ENCODE measurements around the gene ASIC2.
A peak's percentile ranks its signal among the peaks of the same experiment; 100 is the strongest.

The ASIC2 gene

GRCh38 chr17:33055171-33055611, 237.9 kb downstream of the ASIC2 start:
- no peak for DNase-seq

- DNase-seq = no peak
These were observed 238.7 kb downstream of the ASIC2 start for GRCh38 chr17:33054412-33054811.

GRCh38 chr17:33053676-33054075, 239.4 kb downstream of the ASIC2 start:
- no peak for DNase-seq

- DNase-seq = no peak
These were observed 240.2 kb downstream of the ASIC2 start for GRCh38 chr17:33052856-33053255.

GRCh38 chr17:33050611-33051140, 242.4 kb downstream of the ASIC2 start:
- DNase-seq = no peak

GRCh38 chr17:33049781-33050414, 243.2 kb downstream of the ASIC2 start:
- peak; percentile 10 for DNase-seq

GRCh38 chr17:33046361-33047255, 246.5 kb downstream of the ASIC2 start:
- no peak for DNase-seq

GRCh38 chr17:33045216-33045615, 247.9 kb downstream of the ASIC2 start:
- DNase-seq = no peak

- no peak for DNase-seq
These were observed 248.3 kb downstream of the ASIC2 start for GRCh38 chr17:33044771-33045170.

GRCh38 chr17:33040461-33040860, 252.6 kb downstream of the ASIC2 start:
- DNase-seq = no peak

- DNase-seq = no peak
These were observed 253.2 kb downstream of the ASIC2 start for GRCh38 chr17:33039874-33040273.

- DNase-seq = peak; percentile 14
These were observed 254.4 kb downstream of the ASIC2 start for GRCh38 chr17:33038740-33039139.

GRCh38 chr17:33033176-33033575, 259.9 kb downstream of the ASIC2 start:
- no peak for DNase-seq

GRCh38 chr17:33028778-33029177, 264.3 kb downstream of the ASIC2 start:
- no peak for DNase-seq

GRCh38 chr17:33028061-33028460, 265.0 kb downstream of the ASIC2 start:
- no peak for DNase-seq

GRCh38 chr17:33024688-33025486, 268.2 kb downstream of the ASIC2 start:
- DNase-seq = no peak

GRCh38 chr17:33023790-33024189, 269.3 kb downstream of the ASIC2 start:
- no peak for DNase-seq

GRCh38 chr17:33021731-33022408, 271.2 kb downstream of the ASIC2 start:
- DNase-seq = no peak

GRCh38 chr17:33019161-33019890, 273.8 kb downstream of the ASIC2 start:
- DNase-seq = no peak

GRCh38 chr17:33017366-33017765, 275.7 kb downstream of the ASIC2 start:
- DNase-seq = no peak

- no peak for DNase-seq
These were observed 276.2 kb downstream of the ASIC2 start for GRCh38 chr17:33016920-33017319.
